NK-92 treated with Interleukin-12 subunit alpha and Interleukin-12 subunit beta, amount 100 ng/mL, for 24 hours (cell line): Measurements from ENCODE around the gene PI4KB.

Experiments
- DNase-seq: peaks from one replicate; lab custom pipeline; 2025; lab: John Stamatoyannopoulos, UW

Gene PI4KB

GRCh38 chr1:151311589-151312331 lies 15.5 kb downstream of the PI4KB start:
- peak; percentile 87 for DNase-seq

GRCh38 chr1:151311011-151311410 lies 16.2 kb downstream of the PI4KB start:
- no peak for DNase-seq

- no peak for DNase-seq
These were observed 17.3 kb downstream of the PI4KB start for GRCh38 chr1:151309811-151310323.

- DNase-seq, result no peak
These were observed 32.3 kb downstream of the PI4KB start for GRCh38 chr1:151294742-151295462.

- DNase-seq, result no peak
These were observed 34.1 kb downstream of the PI4KB start for GRCh38 chr1:151293093-151293492.

GRCh38 chr1:151292207-151293030 lies 34.8 kb downstream of the PI4KB start:
- no peak for DNase-seq

GRCh38 chr1:151290709-151291303 lies 36.4 kb downstream of the PI4KB start:
- no peak for DNase-seq

- no peak for DNase-seq
These were observed 37.1 kb downstream of the PI4KB start for GRCh38 chr1:151289991-151290708.

GRCh38 chr1:151289080-151289935 lies 37.9 kb downstream of the PI4KB start:
- DNase-seq, result no peak

- DNase-seq, result no peak
These were observed 38.7 kb downstream of the PI4KB start for GRCh38 chr1:151288502-151288901.

- DNase-seq, result no peak
These were observed 39.3 kb downstream of the PI4KB start for GRCh38 chr1:151287767-151288500.

GRCh38 chr1:151287341-151287699 lies 39.9 kb downstream of the PI4KB start:
- no peak for DNase-seq

- no peak for DNase-seq
These were observed 40.4 kb downstream of the PI4KB start for GRCh38 chr1:151286619-151287340.

- no peak for DNase-seq
These were observed 43.1 kb downstream of the PI4KB start for GRCh38 chr1:151284013-151284577.

GRCh38 chr1:151282883-151283725 lies 44.1 kb downstream of the PI4KB start:
- no peak for DNase-seq

- DNase-seq, result peak; percentile 99
These were observed 45.0 kb downstream of the PI4KB start, which contains the start of gene ZNF687 for GRCh38 chr1:151281969-151282882. ZNF687 (plus strand) TSS chr1:151282299; CDS start chr1:151286292, 3,993 bp downstream.
